Measurements from ENCODE around the gene PLEKHA6. TPM values are rescaled to one million over a fixed set of nuclear protein-coding genes. Genes with fewer than 3 reads are reported as not detected.

Gene PLEKHA6
- polyA plus RNA-seq, 3 donors, result 0.08 TPM; not detected in 1

- H3K27me3 ChIP-seq (ENCODE audit: control insufficient read depth in 2 of 2, insufficient read depth in 2 of 2, low read length in 2 of 2), result no peaks in the 10 kb centered on the region
- no peak overlapping the region for H2AFZ ChIP-seq (ENCODE audit: insufficient read depth, low read depth, low read length, poor library complexity, severe bottlenecking)
- Mint-ChIP-seq H3K9me3 (peaks cover 0 to 5% (median 0%) of the 10 kb centered on the region in 7 donors), H3K4me1 (peaks cover 39% of the 10 kb centered on the region), H3K27me3 (ENCODE audit: low read depth in 3 of 3) (no peaks in the 10 kb centered on the region), H3K36me3 (peaks cover 26 to 42% of the 10 kb centered on the region in 2 donors), H3K4me3 (peak overlapping the region; percentile 97 to 99), H3K27ac (peak overlapping the region in 6 of 7 donors; percentile 34 to 100 (median 62))
- H3K36me3 ChIP-seq (replicated peaks in 1 of 2; ENCODE audit: control insufficient read depth in 1 of 2, insufficient read depth in 2 of 2, low read length in 2 of 2), result peaks cover 31 to 33% of the 10 kb centered on the region in 2 donors
- H3K4me2 ChIP-seq (replicated peaks; ENCODE audit: extremely low read depth, low read length, poor library complexity, severe bottlenecking), result peak overlapping the region; percentile 93
- peaks cover 93% of the 10 kb centered on the region for H3K79me2 ChIP-seq (ENCODE audit: insufficient read depth, low read length)
- no peak for TF ChIP-seq CTCF (IDR thresholded peaks at IDR 0.05)
- peak overlapping the region in 1 of 2 donors; percentile 100 for H3K27ac ChIP-seq (ENCODE audit: low read depth in 1 of 2, low read length in 2 of 2)
- intact Hi-C loops (cut with micrococcal nuclease), result no loop called here
- peak overlapping the region; percentile 99 for H3K9ac ChIP-seq (ENCODE audit: insufficient read depth, low read length, poor library complexity, severe bottlenecking)
- peak overlapping the region; percentile 93 to 95 (median 95) for H3K4me3 ChIP-seq (replicated peaks in 1 of 3; ENCODE audit: low read depth in 2 of 3, low read length in 3 of 3)
- WGBS (ENCODE audit: insufficient coverage), result 0% methylated on average over 1 of the region's 2 CpGs
- peaks cover 82% of the 10 kb centered on the region for H4K20me1 ChIP-seq (ENCODE audit: insufficient read depth, low read length)
- no peaks in the 10 kb centered on the region for H3K9me3 ChIP-seq (replicated peaks in 1 of 2; ENCODE audit: control insufficient read depth in 1 of 2, insufficient read depth in 1 of 2, low read length in 2 of 2)
- DNase-seq, result peak in 1 of 3 donors; percentile 34
- H3K4me1 ChIP-seq (ENCODE audit: control insufficient read depth in 1 of 2, insufficient read depth in 2 of 2, low read length in 2 of 2), result peaks cover 27 to 48% of the 10 kb centered on the region in 2 donors
Observed at GRCh38 chr1:204408074-204408507, 48.4 kb upstream of the PLEKHA6 start.

GRCh38 chr1:204407295-204407971 lies 47.7 kb upstream of the PLEKHA6 start:
- no peaks in the 10 kb centered on the region for H3K27me3 Mint-ChIP-seq (ENCODE audit: low read depth in 3 of 3)
- intact Hi-C loops (cut with micrococcal nuclease), result no loop called here
- no peaks in the 10 kb centered on the region for H3K27me3 ChIP-seq (ENCODE audit: control insufficient read depth in 2 of 2, insufficient read depth in 2 of 2, low read length in 2 of 2)
- peak overlapping the region in 1 of 2 donors; percentile 100 for H3K27ac ChIP-seq (ENCODE audit: low read depth in 1 of 2, low read length in 2 of 2)
- H3K27ac Mint-ChIP-seq, result peak overlapping the region in 4 of 7 donors; percentile 30 to 100 (median 39)
- H3K4me1 ChIP-seq (ENCODE audit: control insufficient read depth in 1 of 2, insufficient read depth in 2 of 2, low read length in 2 of 2), result peaks cover 21 to 42% of the 10 kb centered on the region in 2 donors
- no peak overlapping the region for H2AFZ ChIP-seq (ENCODE audit: insufficient read depth, low read depth, low read length, poor library complexity, severe bottlenecking)
- TF ChIP-seq CTCF (IDR thresholded peaks at IDR 0.05), result no peak
- H3K4me2 ChIP-seq (replicated peaks; ENCODE audit: extremely low read depth, low read length, poor library complexity, severe bottlenecking), result peak overlapping the region; percentile 93
- peak overlapping the region; percentile 97 to 99 for H3K4me3 Mint-ChIP-seq
- H3K9me3 ChIP-seq (replicated peaks in 1 of 2; ENCODE audit: control insufficient read depth in 1 of 2, insufficient read depth in 1 of 2, low read length in 2 of 2), result no peaks in the 10 kb centered on the region
- no CpG with 5 or more reads among the region's 3 CpGs for WGBS (ENCODE audit: insufficient coverage)
- peaks cover 89% of the 10 kb centered on the region for H4K20me1 ChIP-seq (ENCODE audit: insufficient read depth, low read length)
- H3K4me1 Mint-ChIP-seq, result peaks cover 33% of the 10 kb centered on the region
- DNase-seq, result no peak
- peaks cover 28 to 45% of the 10 kb centered on the region in 2 donors for H3K36me3 Mint-ChIP-seq
- peak overlapping the region; percentile 93 to 95 (median 95) for H3K4me3 ChIP-seq (replicated peaks in 1 of 3; ENCODE audit: low read depth in 2 of 3, low read length in 3 of 3)
- H3K9me3 Mint-ChIP-seq, result peaks cover 0 to 5% (median 0%) of the 10 kb centered on the region in 7 donors
- peak overlapping the region; percentile 99 for H3K9ac ChIP-seq (ENCODE audit: insufficient read depth, low read length, poor library complexity, severe bottlenecking)
- peaks cover 37 to 39% of the 10 kb centered on the region in 2 donors for H3K36me3 ChIP-seq (replicated peaks in 1 of 2; ENCODE audit: control insufficient read depth in 1 of 2, insufficient read depth in 2 of 2, low read length in 2 of 2)
- peaks cover 95% of the 10 kb centered on the region for H3K79me2 ChIP-seq (ENCODE audit: insufficient read depth, low read length)

Data from CD14-positive monocyte (primary cell).